NCI-H1105 (cell line): Measurements from ENCODE around the gene PRRT1B.
A peak's percentile ranks its signal among the peaks of the same experiment; 100 is the strongest.

Source experiments
- DNase-seq: peaks from one replicate; lab custom pipeline; 2025; lab: John Stamatoyannopoulos, UW

The PRRT1B gene

DNA sequence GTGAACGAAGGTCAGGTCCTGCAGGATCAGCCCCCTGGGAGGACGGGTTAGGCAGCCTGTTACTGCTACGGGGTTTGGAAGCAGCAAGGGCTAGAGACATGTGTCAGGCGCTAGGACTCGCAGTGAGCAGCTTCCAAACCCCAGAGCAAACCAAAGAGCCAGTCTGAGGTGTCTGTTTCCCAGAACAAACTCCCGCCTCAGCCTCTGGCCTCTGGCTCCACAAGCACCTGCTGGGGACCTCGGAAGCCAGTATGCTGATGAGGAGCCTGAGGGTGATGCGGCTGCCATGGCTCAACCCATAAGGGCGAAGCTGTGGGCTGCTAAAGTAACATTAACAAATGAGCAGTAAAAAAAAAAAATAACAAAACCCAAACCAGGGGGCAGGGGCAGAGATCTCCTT lies 35.0 kb downstream of the PRRT1B start:
- DNase-seq: no peak

GRCh38 chr9:131582056-131582455 lies 36.7 kb downstream of the PRRT1B start:
- DNase-seq: no peak

DNA sequence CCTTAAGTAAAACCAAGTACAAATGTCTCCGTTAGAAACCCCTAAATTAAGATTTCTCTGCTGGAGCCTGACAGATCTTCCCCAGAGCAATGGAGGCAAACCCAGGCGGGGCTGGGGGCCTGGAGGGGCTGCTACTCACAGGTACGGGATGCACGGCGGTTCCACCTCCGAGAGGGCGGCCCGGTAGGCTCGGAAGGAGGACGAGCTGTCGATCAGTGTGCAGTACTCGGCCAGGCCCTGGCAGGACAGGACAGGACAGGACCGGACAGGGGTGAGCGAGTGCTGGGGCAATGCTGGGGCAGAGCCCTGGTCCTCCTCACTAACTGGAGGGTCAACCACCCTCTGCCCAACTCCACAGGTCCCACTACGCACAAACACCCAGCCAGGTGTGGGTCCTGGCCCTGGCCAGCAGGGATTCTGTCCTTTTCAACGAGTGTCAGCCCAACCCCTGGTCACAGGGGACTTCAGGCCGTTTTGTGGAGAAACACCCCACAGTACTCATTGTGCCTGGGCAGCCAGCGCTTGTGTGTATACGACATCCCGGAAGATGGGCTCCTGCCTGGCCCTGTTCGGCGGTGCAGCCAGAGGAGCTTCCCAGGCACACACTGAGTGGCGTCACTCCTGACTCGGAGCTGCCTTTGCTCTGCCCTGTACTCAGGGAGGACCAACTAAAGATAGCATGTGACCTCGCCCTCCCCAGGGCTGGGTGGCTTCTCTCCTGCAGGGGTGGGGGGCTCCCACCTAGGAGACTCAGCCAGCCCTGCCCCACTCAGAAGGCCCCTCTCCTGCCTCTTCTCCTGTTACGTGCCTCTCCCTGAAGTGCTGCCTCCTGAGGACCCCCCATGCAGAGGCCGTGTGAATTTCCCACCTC lies 37.4 kb downstream of the PRRT1B start:
- DNase-seq: no peak

DNA sequence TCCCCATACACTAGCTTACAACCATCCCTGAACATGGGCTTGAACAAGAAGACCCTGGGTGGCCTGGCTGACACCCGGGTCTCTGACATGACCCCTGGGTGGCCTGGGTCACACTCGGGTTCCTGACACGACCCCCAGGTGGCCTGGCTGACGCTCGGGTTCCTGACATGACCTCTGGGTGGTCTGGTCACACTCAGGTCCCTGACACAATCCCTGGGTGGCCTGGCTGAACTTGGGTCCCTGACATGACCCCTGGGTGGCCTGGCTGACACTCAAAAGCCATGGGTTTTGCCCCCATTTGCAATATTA lies 38.0 kb downstream of the PRRT1B start:
- no peak for DNase-seq

DNA sequence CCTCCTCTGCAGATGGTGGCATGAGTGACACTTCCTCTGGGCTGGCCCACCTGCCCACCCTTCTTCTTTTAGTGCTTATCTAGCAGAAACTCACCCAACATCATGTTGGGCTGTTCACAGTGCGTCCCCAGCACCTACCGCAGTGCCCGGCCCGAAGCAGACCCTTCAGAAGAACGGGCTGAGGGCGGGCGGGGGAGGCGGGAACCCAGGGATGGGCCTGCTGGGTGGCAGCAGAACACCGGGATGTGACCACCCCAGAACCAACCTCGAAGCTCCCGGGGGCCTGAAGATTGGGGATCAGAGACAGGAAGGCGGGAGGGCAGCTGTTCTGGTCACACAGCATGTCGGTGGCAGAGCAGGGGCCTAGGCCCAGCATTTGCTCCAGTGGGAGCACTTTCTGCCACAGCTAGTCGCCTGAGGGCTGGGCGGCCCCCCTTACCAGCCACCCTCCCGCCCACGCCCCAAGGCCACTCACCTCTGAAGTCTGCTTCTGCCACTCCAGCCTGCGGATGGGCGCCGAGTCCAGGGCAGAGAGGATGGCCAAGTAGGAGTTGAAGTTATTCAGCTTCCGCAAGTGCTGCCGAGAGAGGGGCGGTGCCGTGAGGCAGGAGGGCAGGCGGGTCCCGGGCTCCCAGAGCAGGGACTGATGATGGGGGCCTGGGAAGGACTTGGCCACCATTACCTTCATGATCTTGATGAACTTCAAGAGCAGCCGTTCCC lies 38.7 kb downstream of the PRRT1B start:
- DNase-seq: no peak

GRCh38 chr9:131584858-131585257 lies 39.5 kb downstream of the PRRT1B start:
- no peak for DNase-seq

- DNase-seq: no peak
Observed at GRCh38 chr9:131585375-131585774, 40.1 kb downstream of the PRRT1B start.

GRCh38 chr9:131587331-131587730 lies 42.0 kb downstream of the PRRT1B start:
- no peak for DNase-seq

- no peak for DNase-seq
Observed at GRCh38 chr9:131587906-131588305, 42.6 kb downstream of the PRRT1B start.

DNA sequence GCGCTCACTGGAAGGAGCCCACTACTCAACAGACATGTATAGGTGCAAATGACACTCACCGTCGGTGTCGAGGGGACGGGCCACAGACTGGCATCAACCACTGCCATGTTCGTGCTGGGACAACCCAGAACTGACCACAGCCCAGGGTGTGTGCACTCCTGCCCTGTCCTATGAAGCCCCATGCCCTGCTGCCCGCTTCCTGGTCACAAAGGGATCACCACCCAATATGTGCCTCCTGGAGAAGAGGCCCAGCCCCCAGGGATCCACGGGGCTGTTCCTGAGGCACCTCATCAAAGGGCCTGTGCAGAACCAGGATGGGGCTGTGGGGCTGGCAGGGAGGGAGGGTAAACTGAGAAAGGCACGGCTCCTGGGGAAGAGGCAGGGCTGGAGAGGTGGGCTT lies 43.1 kb downstream of the PRRT1B start:
- DNase-seq: no peak

DNA sequence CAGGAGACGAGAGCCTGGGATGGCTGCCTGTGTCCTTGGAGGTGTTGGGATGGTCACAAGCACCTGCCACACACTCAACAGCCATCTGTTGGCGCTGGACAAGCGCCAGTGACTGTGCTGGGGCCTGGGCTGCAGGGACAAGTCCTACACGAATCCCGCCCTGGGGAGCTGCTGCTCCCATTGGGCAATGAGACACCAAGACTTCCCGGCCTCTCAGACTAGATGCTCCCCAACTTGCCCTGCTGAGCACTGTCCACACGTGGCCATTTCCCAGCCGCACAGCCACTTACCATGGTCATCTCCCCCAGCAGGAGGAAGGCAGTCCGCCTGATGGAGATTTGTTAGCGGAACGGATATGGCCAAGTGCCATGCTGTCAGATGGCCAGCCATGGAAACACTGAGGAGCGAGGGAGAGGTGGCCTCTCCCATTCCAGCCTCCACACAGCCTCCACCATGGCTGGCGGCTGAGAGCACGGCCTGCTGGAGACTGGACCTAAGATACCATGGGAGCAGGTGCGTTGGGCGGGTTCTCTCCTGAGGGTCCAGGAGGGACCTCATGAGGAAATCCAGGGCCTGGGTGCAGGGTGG lies 43.9 kb downstream of the PRRT1B start:
- no peak for DNase-seq

DNA sequence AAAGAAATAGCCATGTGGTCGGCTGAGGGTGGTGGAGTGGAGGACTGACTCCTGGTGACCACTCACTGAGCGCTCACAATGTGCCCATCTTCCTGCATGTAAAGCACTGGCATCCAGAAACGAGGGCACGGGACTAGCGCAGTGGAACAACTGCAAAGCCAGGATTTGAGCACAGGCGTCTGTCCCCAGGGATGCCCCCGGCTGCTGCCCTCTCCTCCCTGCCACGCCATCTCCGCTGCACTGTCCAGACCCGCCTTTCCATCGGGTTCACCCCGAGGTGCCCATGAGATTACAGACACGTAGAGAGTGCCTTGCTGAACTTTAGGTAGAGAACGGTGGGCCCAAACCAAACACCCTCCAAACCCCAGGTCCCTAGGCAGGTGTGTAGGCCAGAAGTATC lies 44.7 kb downstream of the PRRT1B start:
- DNase-seq: no peak

DNA sequence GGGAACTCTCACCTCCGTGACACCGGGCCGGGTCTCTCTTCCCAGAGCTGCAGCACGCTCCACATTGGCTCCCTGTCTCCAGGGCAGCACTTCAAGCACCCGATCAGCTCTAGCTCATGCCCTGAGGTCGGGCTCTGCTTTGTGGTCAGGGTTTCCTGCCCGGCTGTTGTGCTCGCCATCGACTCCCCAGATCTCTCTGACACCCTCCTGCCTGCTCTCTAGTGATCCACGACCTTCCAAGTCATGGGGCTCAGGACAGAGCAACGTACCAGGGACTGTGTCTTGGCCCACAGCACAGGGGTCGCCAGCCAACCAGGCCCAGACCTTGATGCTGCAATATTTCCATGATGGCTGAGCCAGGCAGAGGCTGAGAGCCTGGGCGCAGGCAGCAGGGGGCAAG lies 45.1 kb downstream of the PRRT1B start:
- no peak for DNase-seq

DNA sequence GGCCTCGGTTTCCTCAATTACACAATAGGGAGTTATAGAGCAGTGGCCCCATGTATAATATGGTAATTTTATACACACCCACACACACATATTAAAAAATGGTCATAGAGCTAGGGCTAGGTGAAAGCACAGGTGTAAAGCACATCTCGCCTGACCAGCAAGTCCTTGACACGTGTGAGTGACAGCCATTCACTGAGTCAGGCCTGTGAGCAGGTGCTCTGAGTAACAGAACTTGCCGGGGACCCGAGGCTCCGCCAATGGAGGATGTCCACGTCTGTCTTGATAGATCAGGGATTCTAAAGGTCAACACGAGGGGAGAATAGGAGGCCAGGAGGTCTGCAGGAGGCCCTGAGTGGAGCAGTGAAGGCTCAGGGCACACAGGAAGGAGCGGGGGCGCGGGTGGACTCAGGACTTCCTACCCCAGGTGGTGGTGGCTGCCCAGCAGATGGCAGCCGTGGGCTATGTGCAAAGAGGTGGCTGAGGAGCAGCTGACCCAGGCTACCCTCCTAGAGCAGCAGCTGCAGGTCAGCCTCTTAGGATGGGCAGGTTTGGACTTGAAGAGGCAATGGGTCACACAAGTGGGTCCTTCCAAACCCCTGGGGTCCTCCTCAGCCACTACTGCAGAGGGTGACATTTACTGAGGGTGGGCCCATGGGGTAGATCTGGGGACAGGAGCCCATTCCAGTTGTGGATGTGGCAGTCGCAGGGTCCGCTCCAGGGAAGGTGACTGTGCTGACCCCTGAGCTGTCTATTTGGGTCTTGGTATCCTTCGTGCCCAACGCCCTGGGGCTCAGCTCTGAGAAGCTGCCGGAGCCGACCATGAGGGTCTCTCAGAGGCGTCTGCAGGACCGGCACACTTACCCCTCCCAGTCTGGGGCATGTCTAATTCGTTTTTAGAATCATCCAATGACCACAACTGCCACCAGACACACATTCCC lies 45.9 kb downstream of the PRRT1B start:
- DNase-seq: peak; percentile 56

DNA sequence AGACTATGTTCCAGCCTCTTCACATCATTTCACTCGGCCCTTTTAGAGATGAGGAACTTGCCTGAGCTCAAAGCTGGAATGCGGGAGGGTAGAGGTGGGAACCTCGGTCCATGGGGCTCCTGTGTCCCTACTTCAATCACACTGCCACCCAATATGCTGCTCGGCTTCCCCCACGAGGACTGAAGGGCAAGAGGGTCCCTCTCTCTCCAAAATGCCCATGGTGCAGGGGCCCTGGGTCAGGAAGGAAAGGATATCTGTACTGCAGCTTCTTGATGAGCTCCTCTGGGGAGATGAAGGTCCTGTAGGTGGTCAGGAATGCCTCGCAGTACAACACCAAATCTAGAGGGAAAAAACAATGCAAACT lies 46.5 kb downstream of the PRRT1B start:
- no peak for DNase-seq

DNA sequence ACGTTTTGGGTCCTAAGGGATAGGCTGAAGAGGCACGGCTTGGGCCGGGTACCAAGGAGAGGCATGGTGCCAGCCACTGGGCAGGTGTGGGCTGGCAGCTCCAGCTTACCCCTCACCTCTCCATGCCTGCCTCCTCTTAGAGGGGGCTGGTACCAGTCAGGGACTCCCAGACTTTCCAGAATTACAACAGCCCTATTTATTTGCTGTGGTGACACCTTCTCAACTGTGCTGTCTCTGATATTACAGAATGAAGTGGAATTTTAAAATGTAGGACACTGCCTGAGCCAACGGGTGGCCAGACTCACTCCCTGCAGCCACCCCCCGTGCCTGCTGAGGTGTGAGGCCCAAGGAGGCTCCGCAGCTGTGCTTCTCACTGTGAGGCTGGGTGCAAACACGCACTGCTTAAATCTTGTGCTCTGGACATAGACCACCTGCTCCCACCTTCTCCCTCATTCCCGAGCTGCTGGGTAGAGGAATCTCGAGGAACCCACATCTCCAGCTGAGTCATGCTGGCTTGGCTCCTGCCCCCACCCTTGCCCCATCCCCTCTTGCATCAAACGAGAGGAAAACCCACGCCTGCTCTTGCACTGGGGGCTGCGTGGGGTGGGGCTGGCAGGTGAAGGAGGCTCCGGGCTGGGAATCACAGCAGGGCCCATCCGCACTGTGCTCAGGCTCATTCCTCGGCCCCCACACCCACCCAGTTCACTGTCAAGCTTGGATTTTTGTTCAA lies 47.9 kb downstream of the PRRT1B start:
- DNase-seq: no peak

- no peak for DNase-seq
Observed at GRCh38 chr9:131593936-131594665, 48.8 kb downstream of the PRRT1B start.

GRCh38 chr9:131594906-131595665 lies 49.8 kb downstream of the PRRT1B start:
- no peak for DNase-seq

DNA sequence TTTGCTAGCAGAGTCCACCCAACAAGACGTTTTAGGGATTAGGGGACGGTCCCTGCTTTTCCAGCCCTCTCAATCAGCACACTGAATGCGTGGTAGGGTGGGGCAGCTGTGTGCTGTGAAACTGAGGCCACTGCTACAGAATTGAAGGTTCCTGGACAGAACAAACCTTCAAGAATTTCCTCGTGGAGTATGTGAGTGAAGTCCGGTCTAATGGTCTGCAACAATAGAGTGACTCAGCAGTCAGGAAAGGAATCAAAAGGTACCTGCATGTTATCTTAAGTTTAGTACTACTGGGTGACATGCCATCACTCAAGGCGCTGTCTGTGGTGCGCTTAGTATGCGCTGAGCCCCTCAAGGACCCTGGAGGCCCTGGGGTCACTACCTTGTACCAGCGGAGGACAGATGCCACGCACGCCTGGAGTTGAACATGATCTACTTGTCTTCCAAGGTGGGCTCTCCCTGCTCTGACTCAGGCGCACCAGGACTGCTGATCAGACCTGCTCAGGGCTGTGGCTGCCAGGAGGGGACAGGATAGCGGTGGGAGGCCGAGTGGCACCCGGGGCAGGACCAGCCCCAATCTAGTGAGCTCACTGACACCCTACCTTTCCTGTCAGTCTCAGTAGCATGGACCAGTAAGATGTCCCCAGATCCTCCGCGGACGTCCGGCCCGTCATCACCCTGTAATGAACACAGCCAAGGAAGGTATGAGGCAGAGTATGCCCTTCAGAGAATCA lies 50.5 kb downstream of the PRRT1B start:
- DNase-seq: no peak

DNA sequence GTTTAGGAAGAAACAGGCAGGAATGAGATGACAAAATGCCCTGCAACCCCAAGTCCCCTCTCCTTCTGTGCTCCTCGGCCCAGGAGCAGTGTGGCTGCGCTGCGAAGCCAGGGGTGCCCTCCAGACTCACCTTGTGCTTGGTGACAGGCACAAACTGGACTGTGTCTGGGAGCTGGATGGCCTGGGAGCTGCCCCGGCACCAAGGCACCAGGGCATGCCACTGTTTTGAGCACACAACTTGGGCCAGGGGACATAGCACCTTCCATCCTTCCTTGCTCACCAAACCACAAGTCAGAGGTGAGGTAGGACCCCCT lies 51.1 kb downstream of the PRRT1B start:
- no peak for DNase-seq
